Activated T-cell treated with anti-CD3 and anti-CD28 coated beads for 1 hour (primary cell): Measurements from ENCODE around the gene ZCCHC3.
"Not testable (repeated sequence)": the region's sequence is repeated elsewhere in the genome, so short reads cannot be mapped to it uniquely, and the experiment has no call there.

Experiments
- DNase-seq: peaks from one replicate; pipeline ENCODE4 v3.0.0-alpha.2; 2020; ENCODE audit warnings: low read depth

Gene ZCCHC3

DNA sequence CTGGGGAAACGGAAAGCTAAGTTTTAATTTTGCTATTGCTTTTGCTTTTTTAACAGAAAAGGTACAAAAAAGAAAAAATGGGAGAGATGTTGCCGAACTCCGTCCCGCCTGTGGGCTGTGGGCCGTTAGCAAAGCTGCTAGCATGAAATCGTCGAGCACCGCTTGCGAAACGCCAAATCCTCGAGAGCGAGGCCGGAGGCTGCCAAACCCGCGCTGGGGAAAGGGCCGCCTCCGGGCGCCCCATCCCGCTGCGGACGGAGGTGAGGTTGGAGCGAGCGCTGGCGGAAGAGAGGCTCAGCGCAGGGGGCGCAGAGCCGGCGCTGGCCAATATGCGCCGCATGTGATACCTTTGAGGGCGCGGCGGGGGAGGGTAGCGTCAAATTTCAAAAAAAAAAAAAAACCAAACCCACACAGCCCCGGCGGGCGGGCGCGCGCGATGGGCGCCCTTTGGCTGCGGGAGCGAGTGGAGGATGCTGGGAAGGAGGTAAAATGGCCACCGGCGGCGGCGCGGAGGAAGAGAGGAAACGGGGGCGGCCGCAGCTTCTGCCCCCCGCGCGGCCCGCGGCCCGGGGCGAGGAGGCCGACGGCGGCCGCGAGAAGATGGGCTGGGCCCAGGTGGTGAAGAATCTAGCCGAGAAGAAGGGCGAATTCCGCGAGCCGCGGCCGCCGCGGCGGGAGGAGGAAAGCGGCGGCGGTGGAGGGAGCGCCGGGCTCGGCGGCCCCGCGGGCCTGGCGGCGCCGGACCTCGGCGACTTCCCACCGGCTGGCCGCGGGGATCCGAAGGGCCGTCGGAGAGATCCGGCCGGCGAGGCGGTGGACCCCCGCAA lies at the start of gene ZCCHC3:
TSS of gene ZCCHC3 (plus strand) at position 473 of the 827 bp plus-strand sequence. CDS start at position 490, 17 bp downstream.
- peak; percentile 73 for DNase-seq

DNA sequence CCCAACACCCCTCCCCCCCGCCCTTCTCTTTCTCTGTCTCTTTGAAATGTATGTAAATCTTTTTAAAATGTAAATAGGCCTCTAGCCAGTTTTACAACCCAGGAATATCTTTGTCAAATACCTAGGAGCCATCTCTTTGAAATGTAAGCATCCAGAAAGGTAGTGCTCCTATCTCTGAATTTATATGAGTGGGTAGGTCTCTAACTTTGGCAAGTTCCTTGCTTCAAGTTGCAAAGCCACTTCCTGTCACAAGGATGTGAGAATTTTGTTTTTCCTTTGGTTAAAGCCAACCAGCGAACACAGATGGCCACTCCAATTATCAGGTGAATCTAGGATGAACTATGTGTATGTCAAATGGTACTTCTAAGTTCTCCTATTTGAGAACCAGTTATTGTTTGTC lies 46.0 kb upstream of the ZCCHC3 start:
- no peak for DNase-seq

- no peak for DNase-seq
Observed at GRCh38 chr20:252801-253200, 44.6 kb upstream of the ZCCHC3 start.

- not testable (repeated sequence) for DNase-seq
Observed at GRCh38 chr20:253447-253846, 43.9 kb upstream of the ZCCHC3 start.

- no peak for DNase-seq
Observed at GRCh38 chr20:257419-257818, 40.0 kb upstream of the ZCCHC3 start, which contains the start of gene DEFB132. DEFB132 (plus strand) TSS chr20:257724; CDS start chr20:257779, 55 bp downstream.

DNA sequence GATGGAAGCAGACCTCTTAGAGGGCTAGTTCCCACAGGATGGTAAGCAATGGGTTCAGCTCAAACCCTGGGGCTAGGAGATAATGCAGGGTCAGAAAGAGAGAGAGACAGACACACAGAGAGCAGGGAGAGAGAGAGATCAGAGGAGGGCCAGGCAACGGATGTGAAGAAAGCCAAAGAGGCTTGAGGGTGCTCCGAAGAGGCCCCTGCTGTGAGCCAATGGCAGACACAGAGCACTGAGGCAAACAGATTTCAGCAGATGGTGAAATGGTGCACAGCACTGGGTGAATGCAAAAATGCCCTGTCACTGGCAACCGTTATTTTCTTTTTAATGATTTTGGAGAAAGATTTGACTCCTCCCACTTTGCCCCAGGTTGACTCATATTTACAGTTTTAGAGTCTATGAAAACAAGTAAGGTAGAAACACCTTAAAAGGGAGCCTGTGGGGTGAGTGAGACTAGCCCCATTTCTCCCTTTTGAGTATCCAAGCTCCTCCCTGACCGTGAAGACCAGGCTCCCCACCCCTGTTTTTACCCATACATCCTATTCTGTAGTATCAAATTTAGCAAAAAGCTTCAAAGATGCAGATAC lies 39.0 kb upstream of the ZCCHC3 start:
- no peak for DNase-seq

GRCh38 chr20:258963-259362 lies 38.4 kb upstream of the ZCCHC3 start:
- DNase-seq = no peak

DNA sequence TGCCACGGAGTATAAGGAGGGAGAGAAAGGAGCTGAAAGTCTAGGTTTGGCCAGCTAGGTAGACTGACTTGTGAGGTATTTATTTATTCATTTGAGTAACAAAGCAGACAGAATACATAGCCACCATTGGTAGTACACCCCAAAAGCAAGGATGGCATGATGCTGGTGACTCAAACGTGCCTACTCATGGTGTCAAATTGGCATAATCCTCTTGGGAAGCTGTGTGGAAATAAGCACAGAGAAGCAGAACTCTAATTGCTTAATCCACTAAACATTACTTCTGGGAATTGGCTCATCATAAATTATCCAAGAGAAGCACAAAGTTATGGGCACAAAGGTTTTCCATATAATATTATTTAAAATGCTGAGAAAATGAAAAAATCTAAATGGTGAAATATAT lies 37.4 kb upstream of the ZCCHC3 start:
- no peak for DNase-seq

DNA sequence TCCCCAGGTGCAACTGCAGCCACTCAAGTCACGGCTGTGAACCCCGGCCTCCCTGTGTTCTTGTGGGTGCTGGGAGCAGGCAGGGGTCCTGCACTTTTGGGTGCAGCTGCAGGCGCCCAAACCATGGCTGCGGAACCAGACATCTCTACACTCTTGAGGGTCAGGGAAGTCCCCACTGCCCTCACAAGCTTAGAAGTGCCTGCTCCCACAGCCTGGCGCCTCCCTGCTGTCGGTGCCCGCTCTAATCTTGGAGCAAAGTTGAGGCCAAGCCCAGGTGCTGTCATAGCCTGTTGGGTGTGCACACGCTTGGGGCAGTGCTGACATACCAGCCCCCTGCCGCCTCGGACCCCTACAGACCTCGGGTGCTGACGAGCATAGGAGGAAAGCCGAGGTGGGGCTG lies 33.7 kb upstream of the ZCCHC3 start:
- no peak for DNase-seq

- DNase-seq = peak; percentile 86
Observed at GRCh38 chr20:266596-267562, 30.5 kb upstream of the ZCCHC3 start.

DNA sequence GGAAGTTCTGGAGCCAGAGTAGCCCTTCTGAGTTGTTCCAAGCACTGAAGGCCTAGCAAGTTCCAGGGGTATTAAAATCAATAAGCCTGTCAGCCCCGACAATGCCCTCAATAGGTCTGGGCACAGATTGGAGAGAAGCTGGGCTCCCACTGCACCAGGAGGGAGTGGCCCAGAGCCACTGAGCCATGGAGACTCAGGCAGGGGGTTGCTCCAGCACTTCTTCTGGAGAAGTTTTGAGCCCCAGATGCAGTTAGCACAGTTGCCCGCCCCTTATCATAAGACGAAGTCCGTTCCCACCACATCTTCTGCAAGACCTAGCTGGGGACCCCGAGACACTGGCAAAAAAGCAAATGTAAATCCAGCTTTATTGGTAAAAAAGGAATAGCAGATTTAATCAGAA lies 26.9 kb upstream of the ZCCHC3 start:
- DNase-seq = no peak

DNA sequence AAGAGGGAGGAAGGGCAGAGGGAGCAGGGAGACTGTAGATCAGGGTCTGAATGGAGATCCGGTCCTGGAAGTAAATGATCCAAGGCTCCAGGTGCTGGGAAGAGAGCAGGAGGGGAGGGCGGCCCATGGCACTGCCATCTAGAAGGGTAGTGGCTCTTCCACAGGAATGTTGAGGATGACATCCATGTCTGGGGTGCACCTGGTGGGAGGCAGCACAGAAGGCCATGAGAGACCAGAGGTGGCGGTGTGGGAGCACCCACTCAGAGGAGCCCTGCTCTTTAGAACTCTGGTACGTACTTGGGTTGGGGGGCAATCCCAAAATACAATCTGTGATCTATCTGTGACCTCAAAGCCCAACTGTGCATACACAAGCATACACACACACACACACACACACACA lies 26.3 kb upstream of the ZCCHC3 start:
- no peak for DNase-seq

GRCh38 chr20:271528-271927 lies 25.8 kb upstream of the ZCCHC3 start:
- DNase-seq = no peak

DNA sequence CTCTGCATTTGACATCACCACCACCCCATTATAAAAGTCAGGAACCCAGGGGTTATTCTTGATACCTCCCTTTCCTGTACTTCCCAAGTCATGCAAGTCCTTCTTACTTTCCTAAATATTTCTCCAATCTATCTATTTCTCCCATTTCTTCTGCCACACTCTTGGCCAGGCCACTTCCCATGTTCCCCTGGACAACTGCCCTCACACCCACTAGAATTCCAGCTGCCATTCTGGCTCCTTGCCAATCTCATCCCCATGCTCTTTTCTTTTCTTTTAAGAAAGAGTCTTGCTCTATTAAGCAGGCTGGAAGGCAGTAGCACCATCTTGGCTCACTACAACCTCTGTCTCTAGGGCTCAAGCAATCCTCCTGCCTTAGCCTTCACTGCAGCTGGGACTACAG lies 24.7 kb upstream of the ZCCHC3 start:
- no peak for DNase-seq

DNA sequence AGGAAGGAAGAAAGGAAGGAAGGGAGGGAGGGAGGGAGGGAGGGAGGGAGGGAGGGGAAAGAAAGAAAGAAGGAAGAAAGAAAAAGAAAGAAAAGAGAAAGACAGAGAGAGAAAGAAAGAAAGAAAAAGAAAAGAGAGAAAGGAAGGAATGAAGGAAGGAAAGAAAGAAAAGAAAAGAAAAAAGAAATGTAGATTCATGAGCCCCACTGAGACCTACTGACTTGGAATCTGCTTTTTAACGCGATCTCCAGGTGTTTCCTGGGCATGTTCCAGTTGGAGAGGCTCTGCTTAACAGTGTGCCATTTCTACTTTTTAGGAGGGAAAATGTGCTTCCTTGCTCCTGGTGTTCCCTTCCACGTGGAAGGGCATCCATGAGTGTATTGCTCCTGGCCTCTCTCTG lies 23.5 kb upstream of the ZCCHC3 start:
- no peak for DNase-seq

- no peak for DNase-seq
Observed at GRCh38 chr20:275791-276190, 21.6 kb upstream of the ZCCHC3 start.

DNA sequence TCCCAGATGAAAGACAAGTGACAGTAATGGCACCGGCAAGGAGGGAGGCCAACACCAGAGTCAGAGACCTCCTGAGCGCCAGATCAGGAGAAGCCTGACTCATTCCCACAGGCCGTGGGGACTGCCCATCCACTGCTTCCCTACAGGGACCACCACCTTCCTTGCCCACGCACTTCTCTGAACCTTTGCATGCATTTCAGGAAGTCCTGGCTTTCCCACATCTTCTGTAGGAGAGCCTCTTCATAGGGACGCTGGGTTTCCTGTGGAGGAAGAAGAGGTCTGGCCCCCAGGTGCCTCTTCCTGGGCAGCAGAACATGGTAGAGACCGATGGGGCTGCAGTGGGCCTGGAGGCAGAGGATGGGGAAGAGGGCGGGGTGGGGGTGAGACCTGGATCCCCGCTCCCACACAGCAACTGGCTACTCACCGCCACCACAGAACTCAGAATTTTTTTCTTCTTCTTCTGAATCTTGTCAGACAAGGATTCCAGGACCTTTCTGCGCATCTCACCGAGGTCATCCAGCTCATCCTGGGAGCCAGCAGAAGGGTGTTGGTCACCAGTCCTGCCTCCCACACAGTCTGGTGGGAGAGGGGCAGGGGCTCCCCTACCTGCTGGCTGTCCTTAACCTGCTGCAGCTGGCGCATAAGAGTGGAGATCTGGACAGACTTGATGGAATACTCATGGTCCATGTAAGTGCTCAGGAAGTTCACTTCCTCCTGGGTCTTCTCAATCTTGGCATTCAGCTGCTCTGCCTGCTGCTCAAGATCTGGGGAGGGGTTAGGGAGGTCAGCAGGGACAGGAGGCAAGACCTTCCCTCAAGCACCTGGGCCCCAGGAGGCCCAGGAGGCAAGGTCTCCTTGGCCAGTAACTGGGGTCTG lies 20.5 kb upstream of the ZCCHC3 start:
- DNase-seq = no peak

DNA sequence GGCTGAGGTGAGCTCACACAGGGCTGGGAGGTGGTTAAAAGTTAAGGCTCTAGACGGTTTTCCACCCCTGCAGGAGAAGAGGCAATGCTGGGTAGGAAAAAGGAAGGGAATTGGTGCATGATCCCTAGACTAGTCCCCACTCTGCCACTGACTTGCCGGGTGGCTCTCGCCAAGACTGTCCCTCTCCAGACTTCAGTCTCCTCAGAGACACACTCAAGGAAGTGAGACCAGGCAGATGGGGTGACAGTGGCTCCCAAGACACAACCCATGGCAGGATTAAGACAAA lies 19.9 kb upstream of the ZCCHC3 start:
- DNase-seq = no peak

GRCh38 chr20:278181-278580 lies 19.2 kb upstream of the ZCCHC3 start:
- DNase-seq = no peak

DNA sequence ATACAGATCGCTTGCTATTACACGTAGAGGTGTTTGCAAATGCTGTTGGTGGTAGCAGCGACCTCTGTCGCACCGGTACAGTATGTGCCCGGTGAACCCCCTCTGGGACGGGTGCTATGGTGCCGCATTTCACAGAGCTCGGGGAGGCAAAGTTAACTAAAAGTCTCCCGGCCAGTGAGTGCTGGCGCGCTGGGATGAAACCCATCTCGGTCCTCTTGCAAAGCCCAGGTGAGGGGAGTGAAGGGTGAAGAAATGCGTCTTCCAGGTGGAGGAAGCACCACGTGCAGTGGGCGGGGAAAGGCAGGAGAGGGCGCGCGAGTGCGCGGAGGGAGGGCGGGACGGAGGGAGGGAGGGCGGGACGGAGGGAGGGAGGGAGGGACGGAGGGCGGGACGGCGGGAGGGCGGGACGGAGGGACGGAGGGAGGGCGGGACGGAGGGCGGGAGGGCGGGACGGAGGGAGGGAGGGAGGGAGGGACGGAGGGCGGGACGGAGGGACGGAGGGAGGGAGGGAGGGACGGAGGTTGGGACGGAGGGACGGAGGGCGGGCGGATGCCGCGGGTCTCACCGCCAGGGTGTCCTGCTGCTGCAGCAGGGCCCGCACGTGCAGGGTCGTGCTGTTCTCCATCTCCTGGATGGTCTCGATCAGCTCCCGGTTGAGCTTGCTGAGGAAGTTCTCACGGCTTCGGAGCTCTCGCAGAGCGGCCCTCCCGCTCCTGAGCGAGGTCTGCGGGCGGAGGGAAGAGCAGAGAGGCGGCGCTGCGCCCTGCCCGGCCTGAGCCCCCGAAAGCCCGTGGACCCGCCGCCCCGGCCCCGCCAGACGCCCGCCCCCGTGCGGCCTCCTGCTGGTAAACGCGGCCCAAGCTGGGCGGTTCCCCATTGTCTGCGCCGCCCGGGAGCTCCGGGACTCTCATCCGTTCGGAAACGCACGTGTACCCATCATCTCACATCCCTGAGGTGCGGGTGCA lies 18.5 kb upstream of the ZCCHC3 start:
- DNase-seq = no peak

GRCh38 chr20:284172-284571 lies 13.2 kb upstream of the ZCCHC3 start:
- DNase-seq = no peak
